HG03064 (cell line): Measurements from ENCODE around the gene STK33.
A peak's percentile ranks its signal among the peaks of the same experiment; 100 is the strongest.

Experiments used
- ATAC-seq: cut with Tn5 transposase; IDR thresholded peaks from one replicate; pipeline ENCODE4 v1.9.1; 2021; ENCODE audit warnings: low read depth; ENCODE audit not compliant: unreplicated experiment

STK33 gene

DNA sequence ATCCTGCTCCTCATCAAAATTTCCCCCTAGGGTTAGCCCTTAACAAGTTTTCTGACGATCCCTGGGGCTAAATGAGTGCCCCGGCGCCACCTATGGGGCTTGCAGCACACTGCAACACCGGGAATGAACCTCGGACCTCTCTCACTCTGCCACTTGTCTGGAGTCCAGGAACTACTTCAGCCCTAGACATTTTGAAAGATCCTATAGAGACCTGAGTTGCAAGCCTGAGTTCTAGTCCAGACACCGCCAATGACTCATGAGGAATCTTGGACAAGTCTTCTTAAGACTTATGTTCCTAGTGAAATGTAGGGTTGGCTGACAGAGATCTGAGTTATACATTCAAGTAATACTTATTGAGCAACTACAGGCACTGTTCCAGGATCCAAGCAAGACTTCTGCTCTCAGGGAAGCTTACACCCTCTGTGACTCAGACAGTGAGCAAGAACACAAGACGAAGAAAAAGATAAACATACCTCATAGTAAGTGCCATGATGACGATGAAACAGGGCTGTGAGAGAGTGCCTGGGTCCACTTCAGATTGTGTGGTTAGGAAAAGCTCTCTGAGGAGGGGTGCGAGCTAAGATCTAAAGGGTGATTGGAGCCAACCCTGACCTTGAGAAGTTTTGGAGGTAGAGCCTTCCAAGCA lies 10.2 kb upstream of the STK33 start:
- ATAC-seq, result no peak

DNA sequence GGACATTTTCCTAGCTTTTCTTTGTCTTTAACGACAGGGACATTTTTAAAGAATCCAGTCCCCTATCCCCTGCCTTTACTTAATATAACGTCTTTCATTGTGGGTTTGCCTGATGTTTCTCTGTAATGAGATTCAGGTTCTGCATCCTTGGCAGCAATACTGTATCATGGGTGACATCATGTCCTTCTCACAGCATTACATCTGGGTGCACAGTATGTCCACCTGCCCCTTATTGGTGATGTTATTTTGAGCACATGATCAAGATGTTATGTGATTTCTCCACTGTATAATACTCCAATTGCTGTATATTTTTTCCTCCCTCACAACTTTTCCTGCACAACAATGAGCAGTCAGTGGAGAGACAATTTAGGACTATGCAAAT lies 9.7 kb upstream of the STK33 start:
- no peak for ATAC-seq

DNA sequence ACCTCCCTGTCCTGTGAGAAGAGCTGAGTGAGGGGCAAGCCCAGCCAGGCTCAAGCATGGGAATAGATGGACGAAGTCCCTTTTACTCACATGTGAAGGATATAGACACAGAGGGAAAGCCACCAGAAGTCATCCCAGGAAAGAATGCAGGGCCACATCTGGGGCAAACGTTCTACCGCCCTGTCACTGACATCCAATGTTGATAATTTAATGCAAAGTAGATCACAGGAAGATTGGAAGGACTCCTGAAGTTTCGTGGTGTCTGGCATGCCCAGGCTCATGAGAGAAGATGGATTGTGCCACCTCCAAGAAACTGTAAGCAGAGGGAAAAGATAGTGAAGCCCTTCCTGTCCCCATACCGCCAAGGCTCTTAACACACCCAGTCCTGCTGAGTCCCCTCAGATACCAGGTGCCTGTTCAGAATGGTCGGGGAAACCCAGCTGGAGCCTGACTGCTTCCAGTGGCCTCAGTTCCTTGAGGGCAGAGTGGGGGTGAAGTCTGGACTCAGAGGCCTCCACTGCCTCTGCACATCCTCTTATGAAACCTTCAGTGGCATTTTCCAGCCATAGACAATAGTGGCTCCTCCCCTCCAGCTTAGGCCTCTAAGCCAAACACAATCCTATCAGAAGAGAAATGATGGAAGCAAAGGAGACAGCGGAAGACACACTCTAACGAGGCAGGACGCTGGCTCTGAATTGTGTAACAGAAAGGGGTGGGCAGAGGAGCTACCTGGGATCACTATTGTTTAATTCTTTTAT lies 7.5 kb upstream of the STK33 start:
- ATAC-seq, result no peak

DNA sequence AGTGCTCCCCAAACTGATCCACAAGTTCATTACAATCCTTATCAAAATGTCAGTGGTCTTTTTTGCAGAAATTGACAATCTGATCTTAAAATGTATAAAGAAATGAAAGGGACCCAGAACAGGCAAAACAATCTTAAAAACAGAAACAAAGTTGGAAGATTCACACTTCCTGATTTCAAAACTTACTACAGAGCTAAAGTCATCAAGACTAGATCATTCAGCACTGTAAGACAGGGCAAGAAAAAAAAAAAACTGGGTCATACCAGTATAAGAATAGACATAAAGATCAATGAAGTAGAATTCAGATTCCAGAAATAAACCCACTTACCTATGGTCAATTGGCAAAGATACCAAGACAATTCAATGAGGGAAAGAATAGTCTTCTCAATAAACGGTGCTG lies 4.5 kb upstream of the STK33 start:
- ATAC-seq, result no peak

DNA sequence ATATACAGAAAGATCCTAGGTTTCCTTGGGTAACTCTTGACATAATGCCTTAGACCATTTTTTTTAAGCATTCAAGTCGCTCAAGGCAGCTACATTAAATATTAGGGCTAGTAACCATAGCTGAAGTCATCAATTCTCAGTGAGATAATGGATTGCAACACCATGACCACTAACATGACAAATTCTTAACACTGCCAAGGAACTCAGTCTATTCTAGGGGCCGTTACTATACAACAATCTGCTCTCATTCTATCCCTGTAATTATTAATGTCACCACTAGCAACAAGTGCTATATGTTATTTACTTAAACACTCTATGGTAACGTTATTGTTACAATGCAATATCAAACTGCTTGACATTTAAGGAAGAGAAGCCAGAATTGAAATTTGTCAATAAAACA lies 3.2 kb upstream of the STK33 start:
- no peak for ATAC-seq

DNA sequence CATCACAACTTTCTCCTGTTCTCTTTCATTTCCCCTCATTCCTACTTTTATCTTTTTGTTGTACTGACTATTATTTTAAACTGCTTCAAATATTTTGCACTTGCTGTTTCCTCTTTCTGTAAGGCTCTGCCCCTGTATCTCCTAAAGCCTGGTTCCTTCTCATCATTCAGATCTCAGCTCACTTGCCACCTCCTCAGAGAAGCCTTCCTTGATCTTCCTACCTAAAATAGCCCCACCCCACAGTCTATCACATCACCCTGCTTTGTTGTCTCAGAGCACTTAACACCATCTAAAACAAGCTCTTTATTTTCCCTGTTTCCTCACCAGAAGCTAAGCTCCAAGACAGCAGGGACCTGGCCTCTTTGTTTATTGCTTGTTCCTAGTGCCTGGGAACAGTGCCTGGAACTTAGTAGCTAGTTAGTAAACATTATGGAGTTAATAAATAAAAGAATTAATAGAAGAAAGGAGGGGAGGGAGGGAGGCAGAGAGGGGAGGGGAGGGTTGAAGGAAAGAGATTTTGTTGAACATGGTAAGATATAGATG lies 2.5 kb upstream of the STK33 start:
- no peak for ATAC-seq

DNA sequence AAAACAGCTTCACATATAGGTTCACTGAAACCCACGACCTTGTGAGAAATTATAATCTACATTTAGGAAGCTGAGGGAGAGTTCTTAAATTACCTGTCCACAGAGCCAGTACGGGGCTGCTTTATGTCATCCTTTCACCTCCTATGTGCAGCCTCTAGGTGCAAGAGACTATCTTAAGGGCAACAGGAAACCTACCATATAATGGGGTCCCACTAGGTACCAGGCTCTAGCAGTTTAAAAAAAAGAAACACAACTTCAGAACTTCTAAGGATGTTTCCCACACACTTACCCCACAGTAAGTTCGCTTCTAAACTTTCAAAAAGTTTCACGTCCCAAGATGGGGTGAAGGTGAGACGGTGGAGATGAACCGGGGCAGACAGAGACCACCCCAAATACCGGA lies 573 bp downstream of the STK33 start:
- peak; percentile 19 for ATAC-seq

DNA sequence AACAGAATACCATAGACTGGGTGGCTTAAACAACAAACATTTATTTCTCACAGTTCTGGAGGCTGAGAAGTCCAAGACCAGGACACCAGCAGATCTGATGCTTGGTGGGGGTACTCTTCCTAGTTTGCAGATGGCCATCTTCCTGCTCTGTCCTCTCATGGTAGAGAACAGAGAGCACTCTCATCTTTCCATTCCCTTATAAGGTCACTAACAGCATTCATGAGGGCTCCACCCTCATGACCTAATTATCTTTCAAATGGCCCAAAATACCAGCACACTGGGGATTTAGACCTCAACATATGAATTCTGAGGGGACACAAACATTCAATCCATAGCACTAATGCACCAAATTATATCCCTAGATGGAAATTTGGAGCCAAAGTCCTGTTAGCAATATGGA lies 6.1 kb downstream of the STK33 start:
- ATAC-seq, result no peak

DNA sequence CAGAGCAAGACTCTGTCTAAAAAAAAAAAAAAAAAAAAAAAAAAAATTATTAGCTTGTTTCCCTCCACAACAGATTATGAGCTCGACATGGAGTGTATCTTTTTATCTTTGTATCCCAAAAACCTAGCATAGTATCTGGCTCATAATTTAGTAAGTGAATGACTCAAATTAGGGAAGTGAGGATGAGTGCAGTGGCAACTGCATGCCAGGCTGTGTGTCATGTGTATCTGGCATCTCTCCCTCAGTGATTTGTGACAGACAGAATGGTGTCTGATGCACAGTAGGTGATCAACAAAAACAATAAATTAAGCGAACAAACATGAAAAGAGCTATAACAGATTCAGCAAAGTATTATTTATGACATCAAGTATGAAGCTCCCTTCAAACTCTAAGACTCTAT lies 7.2 kb downstream of the STK33 start:
- no peak for ATAC-seq

DNA sequence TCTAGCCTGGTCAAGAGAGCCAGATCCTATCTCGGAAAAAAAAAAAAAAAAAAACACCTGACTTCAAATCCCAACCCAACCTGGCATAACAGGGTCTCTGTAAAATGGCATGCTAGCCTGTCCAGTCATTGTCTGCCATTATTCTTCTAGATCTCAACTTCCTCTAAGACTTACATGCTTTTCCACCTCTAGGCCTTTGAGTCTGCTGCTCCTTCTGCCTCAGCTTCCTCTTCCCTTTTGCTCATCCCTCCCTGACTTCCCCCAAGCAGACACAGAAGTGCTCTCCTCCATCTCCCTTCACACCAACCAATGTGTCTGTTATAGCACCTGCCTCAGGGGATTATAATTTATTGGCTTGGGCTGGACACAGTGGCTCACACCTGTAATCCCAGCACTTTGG lies 7.8 kb downstream of the STK33 start:
- ATAC-seq, result no peak

DNA sequence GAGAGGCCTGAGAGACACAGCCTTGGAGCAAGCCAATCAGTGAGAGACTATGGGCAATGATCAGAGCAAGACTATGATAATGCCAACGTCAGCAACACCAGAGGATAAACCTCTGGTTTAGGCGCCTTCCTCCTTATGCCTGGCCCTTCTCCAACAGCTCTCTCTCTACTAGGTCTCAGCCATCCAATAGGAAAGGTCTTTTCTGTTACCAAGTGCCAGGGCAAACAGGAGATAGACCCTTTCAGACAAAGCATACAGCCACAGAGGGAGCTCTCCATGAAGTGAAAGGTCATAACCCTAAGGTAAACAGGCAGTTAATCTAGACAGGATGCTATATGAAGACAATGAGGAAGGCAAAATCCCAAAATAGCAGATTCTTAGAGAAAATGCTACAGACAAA lies 9.5 kb downstream of the STK33 start:
- ATAC-seq, result no peak

DNA sequence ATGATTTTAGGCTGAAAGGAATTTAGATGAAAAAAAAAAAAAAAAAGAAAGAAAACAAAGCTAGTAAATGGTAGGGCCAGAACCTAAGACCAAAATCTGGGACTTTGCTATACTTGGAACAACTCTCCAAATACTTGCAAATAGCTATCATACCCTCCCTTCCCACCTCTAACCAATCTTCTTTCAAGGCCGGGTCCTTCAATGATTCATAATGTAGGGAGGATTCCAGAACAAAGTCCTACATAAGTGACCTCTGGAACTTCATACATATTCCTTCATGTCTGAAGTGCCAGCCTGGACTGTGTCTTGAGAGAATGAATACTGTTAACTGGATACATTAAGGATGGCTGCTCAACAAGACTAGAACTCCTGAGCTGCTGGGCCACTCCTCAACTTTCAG lies 9.9 kb downstream of the STK33 start:
- no peak for ATAC-seq

DNA sequence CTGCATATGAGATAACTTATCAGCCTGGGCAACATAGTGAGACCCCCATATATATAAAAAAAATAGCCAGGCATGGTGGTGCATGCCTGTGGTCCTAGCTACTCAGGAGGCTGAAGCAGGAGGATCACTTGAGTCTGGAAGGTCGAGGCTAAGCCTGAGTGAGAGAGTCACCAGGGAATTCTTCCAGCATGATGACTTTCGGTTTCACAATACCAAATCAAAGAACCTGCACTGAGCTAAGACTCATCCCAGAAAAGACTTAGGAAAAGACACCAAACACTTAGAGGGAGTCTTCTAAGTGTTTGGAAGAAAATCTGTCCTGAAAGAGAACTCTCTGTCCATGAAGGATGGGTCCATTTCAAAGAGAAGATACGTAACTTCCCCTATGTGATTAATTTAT lies 12.7 kb downstream of the STK33 start:
- ATAC-seq, result no peak

DNA sequence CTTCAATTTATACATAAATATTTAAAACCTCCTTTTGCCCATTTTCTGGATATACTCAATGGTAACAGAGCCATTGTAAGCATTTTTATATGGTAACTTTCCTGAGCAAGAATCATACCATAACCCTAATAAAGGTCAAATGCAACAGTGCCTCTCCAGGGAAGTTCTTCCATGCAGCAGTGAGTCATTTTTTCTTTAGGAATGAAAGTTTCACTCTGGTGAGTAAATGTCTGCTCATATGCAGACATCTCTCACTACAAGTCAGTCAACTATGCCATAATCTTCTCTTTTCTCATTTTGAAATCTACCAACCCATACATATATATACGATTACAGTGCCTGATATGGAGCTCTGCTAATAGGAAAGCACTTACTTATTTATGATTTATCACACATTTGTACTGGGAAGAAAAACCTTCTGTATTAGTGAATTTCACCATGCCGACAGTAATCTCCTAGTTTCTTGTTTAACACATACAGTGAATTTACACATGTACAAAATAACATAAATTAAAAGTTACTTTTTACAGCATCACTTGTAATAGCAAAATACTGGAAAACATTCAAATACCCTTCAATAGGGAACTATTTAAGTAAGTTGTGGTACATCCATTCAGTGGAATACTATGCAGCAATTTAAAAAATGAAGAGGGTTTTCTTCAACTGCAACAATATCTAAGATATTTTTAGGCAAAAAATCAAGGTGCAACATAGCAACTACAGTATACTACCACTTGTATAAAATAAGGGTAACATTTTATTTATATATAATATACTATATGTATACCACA lies 16.0 kb downstream of the STK33 start:
- no peak for ATAC-seq

DNA sequence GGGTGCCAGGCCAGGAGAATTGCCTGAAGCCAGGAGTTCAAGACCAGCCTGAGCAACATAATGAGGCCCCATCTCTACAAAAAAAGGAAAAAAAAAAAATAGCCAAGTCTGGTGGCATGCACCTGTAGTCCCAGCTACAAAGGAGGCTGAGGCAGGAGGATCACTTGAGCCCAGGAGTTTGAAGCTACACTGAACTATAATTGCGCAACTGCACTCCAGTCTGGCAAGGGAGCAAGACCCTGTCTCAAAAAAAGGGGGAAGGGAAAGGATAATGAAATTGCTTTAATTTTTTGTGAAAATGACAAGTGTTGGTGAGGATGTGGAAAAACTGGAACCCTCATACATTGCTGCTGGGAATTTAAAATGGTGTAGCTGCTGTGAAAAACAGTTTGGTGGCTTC lies 19.2 kb downstream of the STK33 start:
- ATAC-seq, result no peak

DNA sequence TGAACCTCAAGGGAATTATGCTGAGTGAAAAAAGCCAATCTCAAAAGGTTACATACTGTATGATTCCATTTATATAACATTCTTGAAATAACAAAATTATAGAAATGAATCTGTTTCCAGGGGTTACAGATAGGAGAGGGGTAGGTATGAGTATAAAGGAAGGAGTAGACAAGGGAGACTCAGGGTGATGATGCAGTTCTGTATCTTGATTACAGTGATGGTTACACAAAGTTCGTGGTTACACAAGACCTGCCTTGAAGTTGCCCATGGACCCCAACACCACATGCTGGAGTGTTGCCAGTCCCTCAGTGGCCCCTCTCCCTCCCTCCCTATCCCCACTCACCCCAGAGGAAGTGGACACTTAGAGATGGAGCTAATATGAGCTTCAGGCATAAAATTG lies 20.3 kb downstream of the STK33 start:
- ATAC-seq, result no peak

DNA sequence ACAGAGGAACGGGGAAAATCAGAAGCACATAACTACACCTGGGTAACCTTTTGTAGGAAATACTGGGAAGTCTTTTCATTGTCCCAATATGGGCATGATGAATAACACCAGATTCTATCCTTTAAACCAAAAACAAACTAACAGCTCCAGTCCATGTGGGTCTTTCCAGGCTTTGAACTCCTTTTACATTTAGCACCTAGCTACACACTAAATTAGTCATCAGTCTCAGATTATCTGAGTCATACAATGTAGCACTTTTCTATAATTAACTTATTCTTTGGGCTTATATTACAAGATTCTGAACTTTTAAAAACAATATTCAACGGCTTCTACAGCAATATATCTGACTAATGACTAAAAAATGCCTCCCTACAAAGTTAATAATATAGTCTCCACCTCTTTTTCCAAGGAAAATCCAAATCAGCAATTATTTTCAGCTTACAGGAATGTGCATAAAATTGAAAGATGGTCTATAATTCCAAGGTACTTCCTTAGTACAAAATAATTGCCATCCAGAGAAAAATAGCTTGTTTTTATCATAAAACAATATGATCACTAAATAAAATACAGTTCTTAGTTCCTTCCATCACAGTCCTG lies 26.3 kb downstream of the STK33 start:
- ATAC-seq, result peak; percentile 48

DNA sequence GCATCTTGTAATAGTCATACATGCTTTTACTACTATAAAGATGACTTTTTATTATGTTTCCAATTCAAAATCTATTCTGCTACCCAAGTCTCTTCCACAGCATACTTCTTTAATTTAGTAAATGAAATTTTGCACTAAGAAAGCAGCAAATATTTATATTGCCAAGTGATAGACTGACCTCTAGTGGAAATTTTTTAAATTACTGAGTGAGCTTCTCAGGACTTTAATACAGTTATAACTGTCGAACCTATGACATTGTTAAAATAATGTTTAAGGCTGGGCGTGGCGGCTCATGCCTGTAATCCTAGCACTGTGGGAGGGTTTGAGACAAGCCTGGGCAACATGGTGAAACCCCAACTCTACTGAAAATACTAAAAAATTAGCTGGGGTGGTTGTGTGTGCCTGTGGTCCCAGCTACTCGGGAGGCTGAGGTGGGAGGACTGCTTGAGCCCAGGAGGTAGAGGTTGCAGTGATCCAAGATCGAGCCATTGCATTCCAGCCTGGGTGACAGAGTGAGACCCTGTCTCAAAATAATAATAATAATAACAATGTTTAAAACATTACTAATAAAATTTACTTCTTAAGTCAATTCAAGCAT lies 27.3 kb downstream of the STK33 start:
- peak; percentile 54 for ATAC-seq

DNA sequence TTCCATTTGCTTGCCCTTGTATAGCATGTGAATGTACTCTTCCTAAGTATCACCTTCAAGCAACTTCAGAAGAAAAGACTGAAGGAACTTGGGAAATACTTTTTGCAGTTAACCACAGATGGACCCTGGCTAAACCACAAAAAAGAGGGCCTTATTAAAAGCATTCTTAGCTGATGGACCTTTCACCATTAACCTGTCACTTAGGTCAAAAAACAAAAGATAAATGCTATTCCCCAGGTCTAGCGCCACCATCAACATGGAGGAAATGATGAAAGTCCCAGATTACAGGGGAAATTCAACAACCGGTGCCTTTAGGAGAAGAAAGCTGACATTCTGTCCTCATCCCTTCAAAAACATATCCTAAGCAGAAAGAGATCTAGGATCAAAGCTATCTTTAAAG lies 29.5 kb downstream of the STK33 start:
- ATAC-seq, result no peak

DNA sequence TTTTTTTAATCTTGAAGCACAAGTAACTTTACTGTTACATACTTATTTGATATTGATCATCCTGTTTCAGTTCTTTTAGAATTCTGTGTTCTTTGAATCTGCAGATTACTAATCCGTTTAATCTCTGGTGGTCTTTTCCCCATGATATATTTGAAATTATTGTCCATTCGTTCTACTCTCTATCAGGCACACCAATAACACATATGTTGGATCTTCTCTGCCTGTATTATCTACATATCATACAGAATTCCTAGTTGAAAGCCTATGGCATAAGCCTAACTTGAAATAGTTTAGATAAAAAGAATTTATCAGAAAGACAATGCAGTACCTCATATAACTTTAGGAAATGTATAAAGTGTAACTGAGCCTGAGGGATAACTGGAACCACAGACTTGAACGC lies 32.6 kb downstream of the STK33 start:
- no peak for ATAC-seq

DNA sequence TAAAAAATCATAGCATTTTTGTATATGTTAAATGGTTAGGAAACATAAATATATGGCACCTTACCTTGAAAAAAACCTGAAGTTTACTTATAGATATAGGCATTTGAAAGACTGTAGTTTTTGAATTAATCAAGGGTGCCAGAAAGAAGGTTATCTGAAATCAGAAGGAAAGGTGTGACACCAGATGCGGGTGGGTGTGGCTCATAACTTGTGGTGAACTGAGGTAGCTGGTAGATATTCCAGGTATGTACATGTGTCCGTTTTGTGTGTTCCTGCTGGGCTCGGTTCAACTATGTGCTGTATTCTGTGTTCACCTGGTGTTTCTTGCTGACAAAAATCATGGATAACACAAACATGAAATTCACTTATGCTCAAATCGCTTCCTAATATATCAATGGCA lies 35.6 kb downstream of the STK33 start:
- ATAC-seq, result no peak
